ENCODE measurements around the gene TRABD2B. TPM values are rescaled to one million over a fixed set of nuclear protein-coding genes. Genes with fewer than 3 reads are reported as not detected.

The TRABD2B gene
- total RNA-seq, 1 experiment from 2014 or later: 10.3 TPM

GRCh38 chr1:47847763-47848162 is 149.4 kb downstream of the TRABD2B start (continued):
- no peak for TF ChIP-seq PREB (CRISPR knock-in tag; IDR thresholded peaks at IDR 0.05; ENCODE audit: borderline replicate concordance)
- TF ChIP-seq ZNF263 (CRISPR knock-in tag; IDR thresholded peaks at IDR 0.05; ENCODE audit: low read depth): no peak
- no peak for TF ChIP-seq HMGA2 (CRISPR knock-in tag; IDR thresholded peaks at IDR 0.05)

- CTCF ChIA-PET: no interaction called here
These were observed 152.6 kb downstream of the TRABD2B start for GRCh38 chr1:47844558-47844955.

More at GRCh38 chr1:47844558-47844955, 152.6 kb downstream of the TRABD2B start:
- no peak overlapping the region for H3K27ac Mint-ChIP-seq
- no peaks in the 10 kb centered on the region for H3K36me3 Mint-ChIP-seq
- no peaks in the 10 kb centered on the region for H3K9me3 Mint-ChIP-seq
- H3K4me1 Mint-ChIP-seq: peaks cover 42% of the 10 kb centered on the region
- ATAC-seq (no peak), DNase-seq (ENCODE audit: low spot score) (no peak)
- TF ChIP-seq KAT7 (CRISPR knock-in tag; IDR thresholded peaks at IDR 0.05; ENCODE audit: borderline replicate concordance) (no peak), SOX15 (CRISPR knock-in tag; IDR thresholded peaks at IDR 0.05) (no peak), CREM (CRISPR knock-in tag; IDR thresholded peaks at IDR 0.05) (no peak), ARID4B (CRISPR knock-in tag; IDR thresholded peaks at IDR 0.05; ENCODE audit: borderline replicate concordance) (no peak), AFF4 (CRISPR knock-in tag; IDR thresholded peaks at IDR 0.05; ENCODE audit: borderline replicate concordance) (no peak), ZBTB21 (CRISPR knock-in tag; IDR thresholded peaks at IDR 0.05; ENCODE audit: borderline replicate concordance) (no peak), FOXP4 (CRISPR knock-in tag; IDR thresholded peaks at IDR 0.05) (no peak), TEAD4 (CRISPR knock-in tag; IDR thresholded peaks at IDR 0.05) (no peak)
- H3K27me3 Mint-ChIP-seq (ENCODE audit: low read depth): no peaks in the 10 kb centered on the region; the same call in 1 of the 2 replicates
- POLR2A ChIA-PET: interaction anchor here (0.5 kb wide), 1 partner anchor 1326 kb away, joined by 3 read pairs; no protein-coding TSS in a partner anchor
- H3K4me3 Mint-ChIP-seq: no peak overlapping the region

Measured in WTC11 (cell line).